GM12873 (cell line): ENCODE measurements around the gene CDH4.

Source experiments
- CTCF ChIP-seq: IDR thresholded peaks from 2 replicates; pipeline ENCODE4 v1.5.1; 2012; ENCODE audit warnings: low read depth, mild to moderate bottlenecking, moderate library complexity, low read length, control low read depth; ENCODE audit not compliant: insufficient read depth; ENCODE audit errors: missing control alignments

The CDH4 gene

GRCh38 chr20:61311656-61312387 lies 59.8 kb downstream of the CDH4 start:
- TF ChIP-seq CTCF: no peak

- no peak for TF ChIP-seq CTCF
These were observed 60.9 kb downstream of the CDH4 start for GRCh38 chr20:61312925-61313324.

- no peak for TF ChIP-seq CTCF
These were observed 61.3 kb downstream of the CDH4 start for GRCh38 chr20:61313396-61313795.

GRCh38 chr20:61314326-61315010 lies 62.4 kb downstream of the CDH4 start:
- no peak for TF ChIP-seq CTCF

- TF ChIP-seq CTCF: no peak
These were observed 63.3 kb downstream of the CDH4 start for GRCh38 chr20:61315319-61315718.

- no peak for TF ChIP-seq CTCF
These were observed 64.3 kb downstream of the CDH4 start for GRCh38 chr20:61316346-61316745.

- TF ChIP-seq CTCF: no peak
These were observed 66.0 kb downstream of the CDH4 start for GRCh38 chr20:61317966-61318530.
